Upper lobe of right lung (tissue), 1 donor: ENCODE data around the gene SCUBE1. TPM values are rescaled to one million over a fixed set of nuclear protein-coding genes. Genes with fewer than 3 reads are reported as not detected.

Experiments
- ATAC-seq: fragments of 200-7000 bp; cut with Tn5 transposase; one replicate; pipeline ENCODE4 v1.9.1; 2020; ENCODE audit warnings: mild to moderate bottlenecking, moderate library complexity
- DNase-seq: peaks from one replicate; pipeline ENCODE4 v3.0.0-alpha.2; 2020
- H3K27ac ChIP-seq: fragments of 200-600 bp; one replicate; pipeline ENCODE4 v1.8.0; 2022
- H3K27me3 ChIP-seq: fragments of 200-600 bp; one replicate; pipeline ENCODE4 v1.8.0; 2022; ENCODE audit warnings: mild to moderate bottlenecking
- H3K36me3 ChIP-seq: fragments of 200-600 bp; one replicate; pipeline ENCODE4 v1.8.0; 2022
- H3K4me1 ChIP-seq: fragments of 200-600 bp; one replicate; pipeline ENCODE4 v1.8.0; 2022
- H3K4me3 ChIP-seq: fragments of 200-600 bp; one replicate; pipeline ENCODE4 v1.8.0; 2022; ENCODE audit warnings: mild to moderate bottlenecking
- H3K9me3 ChIP-seq: fragments of 200-600 bp; one replicate; pipeline ENCODE4 v1.8.0; 2022
- CTCF ChIP-seq: fragments of 200-600 bp; IDR thresholded peaks from one replicate; pipeline ENCODE4 v1.8.0; 2022; ENCODE audit warnings: antibody characterized with exemption
- intact Hi-C: fragments of 100-400 bp; cut with DNase I; formaldehyde crosslinking; loops from one replicate; pipeline ENCODE4 v1.11.0; 2022
- total RNA-seq: library from RNA; stranded (reverse); fragmentation: NEBNext Ultra II Directional; extraction: Animal tissue kit (Norgen Biotek cat#: 25700); gene quantifications from one replicate; pipeline ENCODE4 v1.2.1, GENCODE V29; 2021
- donor health status: DM: no; HTN: yes; CAD: no; lungs with severe emphysema.

The SCUBE1 gene
- total RNA-seq, 1 donor from 2014 or later = 36.0 TPM

GRCh38 chr22:43170131-43170480, 173.1 kb downstream of the SCUBE1 start:
- Histone ChIP-seq H3K27ac (no peak overlapping the region), H3K4me3 (no peak overlapping the region), H3K9me3 (no peaks in the 10 kb centered on the region), H3K36me3 (peaks cover 47% of the 10 kb centered on the region), H3K27me3 (no peaks in the 10 kb centered on the region), H3K4me1 (peaks cover under 1% of the 10 kb centered on the region)
- ATAC-seq (no peak), DNase-seq (no peak)
- intact Hi-C loops = no loop called here
- TF ChIP-seq CTCF = no peak

GRCh38 chr22:43169310-43170130, 173.7 kb downstream of the SCUBE1 start:
- no peaks in the 10 kb centered on the region for H3K27me3 ChIP-seq
- no peaks in the 10 kb centered on the region for H3K9me3 ChIP-seq
- intact Hi-C loops = no loop called here
- H3K4me1 ChIP-seq = peaks cover 6% of the 10 kb centered on the region
- ATAC-seq = no peak
- no peak overlapping the region for H3K4me3 ChIP-seq
- H3K36me3 ChIP-seq = peaks cover 42% of the 10 kb centered on the region
- DNase-seq = no peak
- H3K27ac ChIP-seq = no peak overlapping the region
- TF ChIP-seq CTCF = no peak

- no peaks in the 10 kb centered on the region for H3K9me3 ChIP-seq
- H3K4me3 ChIP-seq = no peak overlapping the region
- no peak for TF ChIP-seq CTCF
- H3K36me3 ChIP-seq = peaks cover 37% of the 10 kb centered on the region
- no peaks in the 10 kb centered on the region for H3K27me3 ChIP-seq
- DNase-seq (peak; percentile 60), ATAC-seq (no peak)
- H3K27ac ChIP-seq = no peak overlapping the region
- peaks cover 8% of the 10 kb centered on the region for H3K4me1 ChIP-seq
- intact Hi-C loops = no loop called here
Observed at GRCh38 chr22:43168471-43169309, 174.5 kb downstream of the SCUBE1 start.

- H3K36me3 ChIP-seq = peaks cover 33% of the 10 kb centered on the region
- peaks cover 11% of the 10 kb centered on the region for H3K4me1 ChIP-seq
- no peak for TF ChIP-seq CTCF
- H3K4me3 ChIP-seq = no peak overlapping the region
- DNase-seq = no peak
- H3K27me3 ChIP-seq = no peaks in the 10 kb centered on the region
- ATAC-seq = no peak
- intact Hi-C loops = no loop called here
- H3K27ac ChIP-seq = no peak overlapping the region
- no peaks in the 10 kb centered on the region for H3K9me3 ChIP-seq
Observed at GRCh38 chr22:43167001-43167589, 176.1 kb downstream of the SCUBE1 start.

- Histone ChIP-seq H3K27ac (no peak overlapping the region), H3K4me1 (peaks cover 11% of the 10 kb centered on the region), H3K9me3 (no peaks in the 10 kb centered on the region), H3K4me3 (no peak overlapping the region), H3K36me3 (peaks cover 27% of the 10 kb centered on the region), H3K27me3 (no peaks in the 10 kb centered on the region)
- no peak for ATAC-seq
- intact Hi-C loops = no loop called here
- DNase-seq = no peak
- TF ChIP-seq CTCF = no peak
Observed at GRCh38 chr22:43166132-43166930, 176.8 kb downstream of the SCUBE1 start.
